DMS153 treated with DMSO at 0.1 percent for 48 hours (cell line): ENCODE data around the gene METTL27.
"Not testable (repeated sequence)": the region's sequence is repeated elsewhere in the genome, so short reads cannot be mapped to it uniquely, and the experiment has no call there.

Experiments
- DNase-seq: peaks from one replicate; lab custom pipeline; 2025; ENCODE audit not compliant: unreplicated experiment; lab: John Stamatoyannopoulos, UW

Gene METTL27

GRCh38 chr7:73821597-73822285 lies 20.6 kb downstream of the METTL27 start:
- DNase-seq, result not testable (repeated sequence)

- DNase-seq, result no peak
These were observed 22.3 kb downstream of the METTL27 start for GRCh38 chr7:73820013-73820412.

GRCh38 chr7:73817121-73817520 lies 25.2 kb downstream of the METTL27 start:
- DNase-seq, result no peak

- no peak for DNase-seq
These were observed 26.9 kb downstream of the METTL27 start for GRCh38 chr7:73815436-73815835.

GRCh38 chr7:73812996-73813395 lies 29.3 kb downstream of the METTL27 start:
- no peak for DNase-seq

- DNase-seq, result no peak
These were observed 30.6 kb downstream of the METTL27 start for GRCh38 chr7:73811760-73812168.

- no peak for DNase-seq
These were observed 31.3 kb downstream of the METTL27 start for GRCh38 chr7:73810998-73811360.

- DNase-seq, result no peak
These were observed 32.8 kb downstream of the METTL27 start for GRCh38 chr7:73809467-73809951.

GRCh38 chr7:73802459-73802858 lies 39.9 kb downstream of the METTL27 start:
- no peak for DNase-seq

GRCh38 chr7:73801577-73801976 lies 40.7 kb downstream of the METTL27 start:
- no peak for DNase-seq

GRCh38 chr7:73799282-73800141 lies 42.8 kb downstream of the METTL27 start:
- DNase-seq, result no peak

GRCh38 chr7:73797176-73797575 lies 45.1 kb downstream of the METTL27 start:
- not testable (repeated sequence) for DNase-seq

- DNase-seq, result not testable (repeated sequence)
These were observed 45.7 kb downstream of the METTL27 start for GRCh38 chr7:73796656-73797055.

- not testable (repeated sequence) for DNase-seq
These were observed 47.1 kb downstream of the METTL27 start for GRCh38 chr7:73795188-73795587.

GRCh38 chr7:73791170-73791690 lies 51.1 kb downstream of the METTL27 start:
- not testable (repeated sequence) for DNase-seq

- DNase-seq, result no peak
These were observed 53.3 kb downstream of the METTL27 start for GRCh38 chr7:73789051-73789450.

GRCh38 chr7:73787786-73788048 lies 54.6 kb downstream of the METTL27 start:
- DNase-seq, result not testable (repeated sequence)

- DNase-seq, result no peak
These were observed 55.7 kb downstream of the METTL27 start for GRCh38 chr7:73786588-73786987.
